WI38 (cell line): Measurements from ENCODE around the gene CFAP77.

Experiments used
- H3K4me3 ChIP-seq: 2 replicates; pipeline ENCODE4 v1.5.1; 2011; ENCODE audit warnings: low read depth, mild to moderate bottlenecking, control low read depth, low read length
- CTCF ChIP-seq: IDR thresholded peaks from 2 replicates; pipeline ENCODE4 v1.5.1; 2012; ENCODE audit warnings: low read depth, mild to moderate bottlenecking, control low read depth, low read length

The CFAP77 gene

GRCh38 chr9:132572921-132573320, 162.9 kb downstream of the CFAP77 start:
- TF ChIP-seq CTCF, result no peak
- H3K4me3 ChIP-seq, result no peak overlapping the region

DNA sequence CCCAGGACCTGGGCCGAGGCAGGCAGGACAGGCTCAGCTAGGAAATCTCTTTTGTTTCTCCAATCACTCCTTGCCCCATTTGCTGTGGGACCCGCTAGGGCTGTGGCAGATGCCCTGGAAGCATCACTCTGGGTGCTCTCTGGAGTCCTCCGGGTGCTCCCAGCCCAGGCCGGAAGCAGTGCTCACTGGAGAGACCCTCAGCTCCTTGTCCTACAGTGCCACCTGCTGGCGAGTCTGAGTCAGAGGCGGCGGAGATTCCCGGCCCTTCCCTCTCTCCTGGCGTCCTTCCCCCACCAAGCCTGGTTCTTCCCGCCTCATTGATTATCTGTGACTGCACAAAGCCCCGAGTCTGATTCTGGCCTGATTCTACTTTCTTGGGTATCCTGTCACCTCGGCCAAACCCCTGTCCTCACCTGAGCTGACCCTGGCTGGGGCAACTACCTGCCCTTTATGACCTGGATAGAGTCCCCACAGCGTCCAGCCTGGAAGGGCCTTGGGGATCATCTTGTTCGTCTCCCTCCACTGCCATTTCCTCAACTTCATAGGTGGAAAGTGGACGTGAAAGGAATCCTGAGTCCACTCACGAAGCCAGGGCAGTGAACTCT, 165.1 kb downstream of the CFAP77 start:
- TF ChIP-seq CTCF, result peak; percentile 82

GRCh38 chr9:132575811-132576210, 165.8 kb downstream of the CFAP77 start:
- no peak overlapping the region for H3K4me3 ChIP-seq
- TF ChIP-seq CTCF, result no peak

More for the DNA sequence above, 165.1 kb downstream of the CFAP77 start:
- H3K4me3 ChIP-seq, result no peak overlapping the region

GRCh38 chr9:132577119-132577518, 167.1 kb downstream of the CFAP77 start:
- no peak overlapping the region for H3K4me3 ChIP-seq
- TF ChIP-seq CTCF, result no peak

GRCh38 chr9:132578367-132578932, 168.4 kb downstream of the CFAP77 start:
- no peak for TF ChIP-seq CTCF
- no peak overlapping the region for H3K4me3 ChIP-seq

GRCh38 chr9:132579427-132579798, 169.4 kb downstream of the CFAP77 start:
- no peak for TF ChIP-seq CTCF
- no peak overlapping the region for H3K4me3 ChIP-seq

DNA sequence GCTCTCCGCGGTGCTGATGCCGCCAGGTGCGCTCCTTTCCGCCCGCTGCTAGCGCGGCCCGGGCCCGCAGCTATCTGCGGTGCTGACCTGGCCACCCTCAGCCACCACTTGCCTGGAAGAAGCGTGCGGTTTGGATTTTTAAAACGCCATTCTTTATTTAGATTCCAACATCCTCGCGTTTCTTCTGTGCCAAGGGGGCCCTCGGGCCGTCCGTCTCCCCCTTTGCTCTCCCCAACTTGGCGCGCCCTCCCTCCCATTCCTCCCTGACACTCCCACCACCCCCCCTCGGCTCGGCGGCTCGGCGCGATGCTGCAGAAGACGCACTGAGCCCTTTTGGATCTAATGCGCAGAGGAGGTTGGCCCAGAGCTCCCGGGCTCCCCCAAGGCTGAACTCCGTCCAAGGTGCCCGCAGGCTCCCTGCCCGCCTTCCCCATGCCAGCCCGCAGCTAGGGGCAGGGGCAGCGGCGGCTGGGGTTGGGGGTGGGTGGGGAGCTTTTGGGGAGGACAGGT, 172.3 kb downstream of the CFAP77 start, which contains the start of gene BARHL1:
Gene BARHL1, plus strand, starts transcription at position 331 of the 510 bp plus-strand sequence. CDS start 192 bp downstream, outside the sequence.
- H3K4me3 ChIP-seq, result peak within 1 kb of the TSS; percentile 10; the same call in 1 of the 2 replicates

More for the DNA sequence above, 172.3 kb downstream of the CFAP77 start, which contains the start of gene BARHL1:
- no peak for TF ChIP-seq CTCF
